CD1c-positive myeloid dendritic cell (primary cell): ENCODE measurements around the gene NAA80.

Experiments
- DNase-seq: peaks from one replicate; pipeline ENCODE4 v3.0.0-alpha.2; 2016; ENCODE audit errors: extremely low spot score

NAA80 gene

GRCh38 chr3:50298836-50299637 lies at the start of gene NAA80, which contains the start of gene HYAL3:
TSS of gene NAA80 (minus strand) at chr3:50299405. CDS start at chr3:50297463, 1,942 bp downstream.
TSS of gene HYAL3 (minus strand) at chr3:50299405. CDS start at chr3:50295602, 3,803 bp downstream.
- DNase-seq: peak; percentile 99

- peak; percentile 87 for DNase-seq
These were observed 48.1 kb upstream of the NAA80 start for GRCh38 chr3:50347187-50347813.

- peak; percentile 91 for DNase-seq
These were observed 46.5 kb upstream of the NAA80 start, which contains the start of gene ZMYND10 for GRCh38 chr3:50345586-50346234. TSS of gene ZMYND10 (minus strand) at chr3:50345732. CDS start at chr3:50345579, 153 bp downstream.

GRCh38 chr3:50345008-50345407 lies 45.8 kb upstream of the NAA80 start:
- no peak for DNase-seq

GRCh38 chr3:50342813-50343633 lies 43.8 kb upstream of the NAA80 start:
- no peak for DNase-seq

GRCh38 chr3:50341996-50342650 lies 42.9 kb upstream of the NAA80 start:
- no peak for DNase-seq

- DNase-seq: no peak
These were observed 42.3 kb upstream of the NAA80 start for GRCh38 chr3:50341537-50341936.

GRCh38 chr3:50340448-50341329 lies 41.5 kb upstream of the NAA80 start, which contains the start of gene RASSF1:
TSS of gene RASSF1 (minus strand) at chr3:50340836. CDS start at chr3:50340805, 31 bp downstream.
- peak; percentile 87 for DNase-seq

- DNase-seq: no peak
These were observed 40.9 kb upstream of the NAA80 start for GRCh38 chr3:50340147-50340447.

- DNase-seq: no peak
These were observed 40.4 kb upstream of the NAA80 start for GRCh38 chr3:50339485-50340146.

GRCh38 chr3:50338965-50339364 lies 39.8 kb upstream of the NAA80 start:
- peak; percentile 71 for DNase-seq

- peak; percentile 99 for DNase-seq
These were observed 38.1 kb upstream of the NAA80 start for GRCh38 chr3:50337175-50337861.

- DNase-seq: no peak
These were observed 37.4 kb upstream of the NAA80 start for GRCh38 chr3:50336452-50337174.

GRCh38 chr3:50334339-50335075 lies 35.3 kb upstream of the NAA80 start:
- no peak for DNase-seq

- no peak for DNase-seq
These were observed 34.6 kb upstream of the NAA80 start for GRCh38 chr3:50333744-50334328.

- DNase-seq: no peak
These were observed 32.2 kb upstream of the NAA80 start for GRCh38 chr3:50331364-50331907.

- no peak for DNase-seq
These were observed 31.1 kb upstream of the NAA80 start for GRCh38 chr3:50330330-50330729.
